Measurements from ENCODE around the gene SIAH1. TPM values are rescaled to one million over a fixed set of nuclear protein-coding genes. Genes with fewer than 3 reads are reported as not detected.
A peak's percentile ranks its signal among the peaks of the same experiment; 100 is the strongest.

Gene SIAH1
- total RNA-seq, 1 donor from 2014 or later: 60.0 TPM

DNA sequence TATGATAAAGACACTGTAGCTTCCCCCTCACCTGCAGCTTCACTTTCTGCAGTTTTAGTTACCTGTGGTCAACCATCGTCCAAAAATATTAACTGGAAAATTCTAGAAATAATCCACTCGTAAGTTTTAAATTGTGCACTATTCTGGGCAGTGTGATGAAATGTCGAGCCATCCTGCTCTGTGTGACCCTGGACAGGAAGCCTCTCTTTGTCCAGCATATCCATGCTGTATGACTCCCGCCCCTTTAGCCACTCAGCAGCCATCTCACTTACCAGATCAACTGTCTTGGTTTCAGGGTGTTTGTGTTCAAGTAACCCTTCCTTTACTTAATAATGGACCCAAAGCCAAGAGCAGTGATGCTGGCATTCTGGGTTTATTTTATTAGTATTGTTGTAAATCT, 56.1 kb downstream of the SIAH1 start:
- TF ChIP-seq, protein P1, sequence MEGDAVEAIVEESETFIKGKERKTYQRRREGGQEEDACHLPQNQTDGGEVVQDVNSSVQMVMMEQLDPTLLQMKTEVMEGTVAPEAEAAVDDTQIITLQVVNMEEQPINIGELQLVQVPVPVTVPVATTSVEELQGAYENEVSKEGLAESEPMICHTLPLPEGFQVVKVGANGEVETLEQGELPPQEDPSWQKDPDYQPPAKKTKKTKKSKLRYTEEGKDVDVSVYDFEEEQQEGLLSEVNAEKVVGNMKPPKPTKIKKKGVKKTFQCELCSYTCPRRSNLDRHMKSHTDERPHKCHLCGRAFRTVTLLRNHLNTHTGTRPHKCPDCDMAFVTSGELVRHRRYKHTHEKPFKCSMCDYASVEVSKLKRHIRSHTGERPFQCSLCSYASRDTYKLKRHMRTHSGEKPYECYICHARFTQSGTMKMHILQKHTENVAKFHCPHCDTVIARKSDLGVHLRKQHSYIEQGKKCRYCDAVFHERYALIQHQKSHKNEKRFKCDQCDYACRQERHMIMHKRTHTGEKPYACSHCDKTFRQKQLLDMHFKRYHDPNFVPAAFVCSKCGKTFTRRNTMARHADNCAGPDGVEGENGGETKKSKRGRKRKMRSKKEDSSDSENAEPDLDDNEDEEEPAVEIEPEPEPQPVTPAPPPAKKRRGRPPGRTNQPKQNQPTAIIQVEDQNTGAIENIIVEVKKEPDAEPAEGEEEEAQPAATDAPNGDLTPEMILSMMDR (IDR thresholded peaks at IDR 0.05; ENCODE audit: insufficient read depth, low read length, severe bottlenecking): no peak
- no peak for FAIRE-seq
- H3K4me3 ChIP-seq (ENCODE audit: low read depth, low read length): no peak overlapping the region
- H3K36me3 ChIP-seq (ENCODE audit: control insufficient read depth, insufficient read depth, low read length): peaks cover 5% of the 10 kb centered on the region
- no peaks in the 10 kb centered on the region for H3K27me3 ChIP-seq (ENCODE audit: control insufficient read depth, insufficient read depth, low read length)
- DNase-seq (ENCODE audit: low read depth): no peak

DNA sequence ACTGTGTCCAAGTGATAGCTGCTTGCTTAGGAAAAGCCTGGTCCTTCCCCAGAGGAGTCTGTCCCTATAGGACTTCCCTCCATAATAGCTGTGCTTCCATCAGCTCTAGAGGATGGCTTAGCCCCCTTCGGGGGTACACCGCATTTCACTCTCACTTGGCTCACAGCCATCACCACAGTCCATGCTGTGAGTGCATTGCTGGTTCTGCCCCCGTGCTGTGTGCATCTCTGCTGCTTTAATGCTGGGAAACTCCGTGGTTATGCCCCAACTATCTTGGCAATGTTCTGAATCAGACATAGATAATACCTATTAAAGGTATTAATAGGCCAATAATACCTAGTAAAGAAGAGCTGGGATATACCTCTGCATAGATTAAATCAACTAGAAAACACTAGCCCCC, 58.3 kb downstream of the SIAH1 start:
- TF ChIP-seq, protein P1 (IDR thresholded peaks at IDR 0.05; ENCODE audit: insufficient read depth, low read length, severe bottlenecking): no peak
- FAIRE-seq (no peak), DNase-seq (ENCODE audit: low read depth) (no peak)
- Histone ChIP-seq H3K36me3 (ENCODE audit: control insufficient read depth, insufficient read depth, low read length) (peaks cover 5% of the 10 kb centered on the region), H3K4me3 (ENCODE audit: low read depth, low read length) (no peak overlapping the region), H3K27me3 (ENCODE audit: control insufficient read depth, insufficient read depth, low read length) (no peaks in the 10 kb centered on the region)

DNA sequence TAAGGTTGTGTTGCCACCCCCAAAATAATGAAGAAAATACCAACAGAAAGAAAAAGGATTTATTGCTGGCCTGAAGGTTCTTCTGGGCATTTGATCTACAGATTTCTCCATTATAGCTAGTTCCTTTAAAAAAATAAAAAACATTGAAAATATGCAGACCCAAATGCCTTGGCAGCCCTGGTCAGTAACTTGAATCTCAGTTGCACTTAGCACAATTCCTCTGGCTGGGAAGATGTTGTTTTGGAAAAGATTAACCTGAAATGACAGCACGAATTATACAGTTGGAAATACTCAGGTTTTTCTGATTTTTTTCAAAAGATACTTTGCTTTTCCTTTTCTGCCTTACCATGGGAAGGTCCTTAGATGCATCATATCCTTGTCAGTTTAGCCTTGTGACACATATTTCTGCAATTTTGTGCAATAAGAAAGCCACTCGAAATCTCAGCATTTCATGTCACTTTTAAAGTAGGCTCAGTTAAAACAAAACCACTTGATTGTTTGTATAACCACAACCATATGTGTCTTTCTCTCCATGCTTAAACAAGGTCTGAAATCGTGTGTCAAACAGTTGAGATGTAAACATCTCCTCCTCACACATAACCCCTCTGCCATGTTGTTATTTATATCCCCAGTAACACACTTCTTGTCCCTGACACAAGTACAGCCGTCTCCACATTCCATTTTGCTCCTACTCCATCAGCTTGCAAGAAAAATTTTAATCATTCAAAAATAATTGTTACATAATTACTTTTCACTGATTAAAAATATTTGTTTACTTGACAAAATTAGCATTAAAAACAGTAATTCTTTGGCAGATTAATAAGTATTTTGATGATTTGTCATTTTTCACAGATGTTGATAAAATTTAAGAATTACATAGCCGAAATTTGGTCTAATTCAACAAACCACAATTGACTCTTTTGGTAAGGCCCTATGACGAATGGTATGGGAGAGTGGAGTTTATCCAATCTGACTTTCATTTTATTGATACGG, 61.1 kb downstream of the SIAH1 start:
- H3K36me3 ChIP-seq (ENCODE audit: control insufficient read depth, insufficient read depth, low read length): peaks cover 7% of the 10 kb centered on the region
- H3K4me3 ChIP-seq (ENCODE audit: low read depth, low read length): no peak overlapping the region
- DNase-seq (ENCODE audit: low read depth): no peak
- no peaks in the 10 kb centered on the region for H3K27me3 ChIP-seq (ENCODE audit: control insufficient read depth, insufficient read depth, low read length)
- no peak for FAIRE-seq
- TF ChIP-seq, protein P1 (IDR thresholded peaks at IDR 0.05; ENCODE audit: insufficient read depth, low read length, severe bottlenecking): no peak

DNA sequence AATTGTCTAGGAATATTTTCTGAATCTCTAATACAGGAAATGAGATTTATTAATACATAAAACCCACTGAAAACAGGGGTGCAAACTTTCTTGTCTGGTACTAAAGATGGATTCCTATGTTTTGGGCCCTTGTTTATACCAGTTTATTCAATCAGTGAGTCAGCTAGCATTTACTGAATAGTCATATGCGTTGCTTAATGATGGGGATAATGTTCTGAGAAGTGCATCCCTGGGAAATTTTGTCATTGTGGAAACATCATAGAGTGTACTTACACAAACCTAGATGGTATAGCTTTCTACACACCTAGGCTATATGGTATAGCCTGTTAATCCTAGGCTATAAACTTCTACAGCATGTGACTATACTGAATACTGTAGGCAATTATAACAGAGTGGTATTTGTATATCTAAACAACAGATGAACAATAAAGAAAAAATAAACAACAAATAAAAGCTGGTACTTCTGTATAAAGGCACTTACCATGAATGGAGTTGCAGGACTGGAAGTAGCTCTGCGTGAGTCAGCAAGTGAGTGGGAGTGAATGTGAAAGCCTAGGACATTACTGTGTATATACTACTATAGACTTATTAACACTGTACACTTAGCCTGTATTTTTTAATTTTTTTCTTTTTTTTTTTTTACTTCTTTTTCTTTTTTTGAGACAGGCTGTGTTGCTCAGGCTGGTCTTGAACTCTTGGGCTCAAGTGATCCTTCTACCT, 63.7 kb downstream of the SIAH1 start:
- H3K27me3 ChIP-seq (ENCODE audit: control insufficient read depth, insufficient read depth, low read length): no peaks in the 10 kb centered on the region
- no peak overlapping the region for H3K4me3 ChIP-seq (ENCODE audit: low read depth, low read length)
- FAIRE-seq (no peak), DNase-seq (ENCODE audit: low read depth) (peak; percentile 71)
- H3K36me3 ChIP-seq (ENCODE audit: control insufficient read depth, insufficient read depth, low read length): peaks cover 6% of the 10 kb centered on the region
- TF ChIP-seq, protein P1 (IDR thresholded peaks at IDR 0.05; ENCODE audit: insufficient read depth, low read length, severe bottlenecking): no peak

DNA sequence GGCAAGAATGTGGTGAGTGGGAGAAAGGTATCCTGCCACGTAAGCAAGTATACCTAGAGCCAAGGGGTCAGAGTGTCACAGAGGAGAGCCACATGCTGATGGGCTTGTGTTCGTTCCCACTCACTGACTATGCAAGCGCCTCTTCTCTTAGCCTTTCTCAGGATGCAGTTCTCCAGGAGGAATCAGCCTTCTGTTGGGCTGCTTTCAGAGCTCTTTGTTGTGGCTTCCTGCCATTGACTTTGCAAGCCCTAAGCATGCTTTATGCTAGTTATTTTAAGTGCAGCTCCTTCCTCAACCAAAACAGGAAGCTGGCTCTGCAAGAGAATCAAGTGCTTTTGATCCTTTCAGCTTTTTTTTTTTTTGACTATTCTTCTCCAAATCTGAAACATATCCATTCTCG, 66.6 kb downstream of the SIAH1 start:
- Histone ChIP-seq H3K4me3 (ENCODE audit: low read depth, low read length) (no peak overlapping the region), H3K27me3 (ENCODE audit: control insufficient read depth, insufficient read depth, low read length) (no peaks in the 10 kb centered on the region), H3K36me3 (ENCODE audit: control insufficient read depth, insufficient read depth, low read length) (peaks cover 5% of the 10 kb centered on the region)
- no peak for FAIRE-seq
- TF ChIP-seq, protein P1 (IDR thresholded peaks at IDR 0.05; ENCODE audit: insufficient read depth, low read length, severe bottlenecking): no peak
- DNase-seq (ENCODE audit: low read depth): no peak
